Liver (tissue), 9 donors: ENCODE measurements around the gene SH3TC2. TPM values are rescaled to one million over a fixed set of nuclear protein-coding genes. Genes with fewer than 3 reads are reported as not detected.

Experiments used
- DNase-seq: peaks from one replicate; pipeline ENCODE4 v3.0.0-alpha.2; 2017; ENCODE audit warnings: low spot score
- H3K27ac ChIP-seq, 2 donors: one replicate each; pipeline ENCODE4 v1.7.0; 2013; ENCODE audit warnings: inconsistent platforms in 2 of 2, low read length in 2 of 2, control low read depth in 1 of 2, low read depth in 1 of 2, mild to moderate bottlenecking in 1 of 2
- H3K27me3 ChIP-seq, 4 donors: one replicate each; pipeline versions ENCODE4 v1.6.1 to v1.7.0; 2013; ENCODE audit warnings: low read length in 3 of 4, inconsistent platforms in 1 of 4, mild to moderate bottlenecking in 1 of 4, moderate library complexity in 1 of 4; ENCODE audit not compliant: control insufficient read depth in 4 of 4, insufficient read depth in 4 of 4
- H3K36me3 ChIP-seq, 4 donors: one replicate each; pipeline versions ENCODE4 v1.6.1 to v1.7.0; 2013; ENCODE audit warnings: low read length in 3 of 4, mild to moderate bottlenecking in 3 of 4, low read depth in 1 of 4, moderate library complexity in 1 of 4; ENCODE audit not compliant: control insufficient read depth in 4 of 4, insufficient read depth in 3 of 4
- H3K4me1 ChIP-seq, 4 donors: one replicate each; pipeline versions ENCODE4 v1.6.1 to v1.7.0; 2013; ENCODE audit warnings: low read length in 3 of 4, mild to moderate bottlenecking in 3 of 4, moderate library complexity in 1 of 4; ENCODE audit not compliant: control insufficient read depth in 4 of 4, insufficient read depth in 4 of 4
- H3K4me3 ChIP-seq, 3 donors: one replicate each; pipeline versions ENCODE4 v1.6.1 to v1.7.0; 2013; ENCODE audit warnings: low read length in 3 of 3, control low read depth in 1 of 3, low read depth in 1 of 3, mild to moderate bottlenecking in 1 of 3
- H3K9ac ChIP-seq, 2 donors: one replicate each; pipeline ENCODE4 v1.7.0; 2013; ENCODE audit warnings: low read length in 2 of 2, mild to moderate bottlenecking in 2 of 2, moderate library complexity in 2 of 2, control low read depth in 1 of 2, low read depth in 1 of 2
- H3K9me3 ChIP-seq, 4 donors: one replicate each; pipeline versions ENCODE4 v1.6.1 to v1.7.0; 2013; ENCODE audit warnings: low read length in 3 of 4; ENCODE audit not compliant: control insufficient read depth in 4 of 4
- EGR1 ChIP-seq, 2 donors: IDR thresholded peaks; 2 replicates each; pipeline ENCODE4 v1.6.1; 2016 to 2018; ENCODE audit warnings: antibody characterized with exemption in 2 of 2, low read depth in 2 of 2
- FOXA1 ChIP-seq: IDR thresholded peaks from 2 replicates; pipeline ENCODE4 v1.6.1; 2016; ENCODE audit warnings: antibody characterized with exemption
- FOXA2 ChIP-seq: IDR thresholded peaks from 2 replicates; pipeline ENCODE4 v1.6.1; 2016; ENCODE audit warnings: antibody characterized with exemption
- GABPA ChIP-seq, 2 donors: IDR thresholded peaks in 1 of 2; conservative IDR thresholded peaks in 1 of 2; 2 replicates each; pipeline ENCODE4 v1.6.1; 2016; ENCODE audit warnings: antibody characterized with exemption in 2 of 2, mild to moderate bottlenecking in 1 of 2, moderate library complexity in 1 of 2
- HNF4A ChIP-seq, 2 donors: conservative IDR thresholded peaks; 2 replicates each; pipeline ENCODE4 v1.6.1; 2016; ENCODE audit warnings: antibody characterized with exemption in 2 of 2, mild to moderate bottlenecking in 2 of 2
- HNF4G ChIP-seq: IDR thresholded peaks from 2 replicates; pipeline ENCODE4 v1.6.1; 2016; ENCODE audit warnings: antibody characterized with exemption
- JUND ChIP-seq, 2 donors: IDR thresholded peaks; 2 replicates each; pipeline ENCODE4 v1.6.1; 2016; ENCODE audit warnings: antibody characterized with exemption in 2 of 2
- NR2F2 ChIP-seq: IDR thresholded peaks from 2 replicates; pipeline ENCODE4 v1.6.1; 2016; ENCODE audit warnings: antibody characterized with exemption
- RAD21 ChIP-seq, 2 donors: IDR thresholded peaks; 2 replicates each; pipeline ENCODE4 v1.6.1; 2016; ENCODE audit warnings: antibody characterized with exemption in 2 of 2, mild to moderate bottlenecking in 2 of 2
- RXRA ChIP-seq, 2 donors: IDR thresholded peaks; 2 replicates each; pipeline ENCODE4 v1.6.1; 2017 to 2018; ENCODE audit warnings: antibody characterized with exemption in 2 of 2, mild to moderate bottlenecking in 1 of 2
- SP1 ChIP-seq: IDR thresholded peaks from 2 replicates; pipeline ENCODE4 v1.6.1; 2018; ENCODE audit warnings: antibody characterized with exemption, mild to moderate bottlenecking
- TAF1 ChIP-seq: conservative IDR thresholded peaks from 2 replicates; pipeline ENCODE4 v1.6.1; 2016; ENCODE audit warnings: antibody characterized with exemption, mild to moderate bottlenecking
- YY1 ChIP-seq: IDR thresholded peaks from 2 replicates; pipeline ENCODE4 v1.6.1; 2016; ENCODE audit warnings: antibody characterized with exemption, mild to moderate bottlenecking
- WGBS: extraction: QIAGEN DNeasy Blood & Tissue Kit; methylation state at CpG from one replicate; pipeline ENCODE4 v1.1.7; 2013; 5-methylcytosine and 5-hydroxymethylcytosine counted together
- polyA plus RNA-seq, 2 donors: library from polyadenylated mRNA; stranded (reverse) in 1 of 2; unstranded in 1 of 2; fragments of 200-250 nt in 1 of 2; fragments of >200 nt in 1 of 2; fragmentation: Nextera tagmentation in 1 of 2; extraction: Ambion mirVana in 1 of 2; gene quantifications; one replicate each; pipeline versions ENCODE4 v1.2.1 to v1.2.3, GENCODE V29; 2013 to 2015
- total RNA-seq, 2 donors: library from RNA; depleted of rRNA; stranded (reverse); fragments of >200 nt; gene quantifications; one replicate each; pipeline ENCODE4 v1.2.3, GENCODE V29; 2014
- TF ChIP-seq, protein P1 (sequence below): IDR thresholded peaks from 2 replicates; pipeline ENCODE4 v1.6.1; 2016; ENCODE audit warnings: antibody characterized with exemption
- TF ChIP-seq, protein P2 (sequence below): IDR thresholded peaks from 2 replicates; pipeline ENCODE4 v1.6.1; 2016; ENCODE audit warnings: antibody characterized with exemption
- TF ChIP-seq, protein P3 (sequence below): IDR thresholded peaks from 2 replicates; pipeline ENCODE4 v1.6.1; 2016; ENCODE audit warnings: antibody characterized with exemption
- TF ChIP-seq, protein P4 (sequence below): IDR thresholded peaks from 2 replicates; pipeline ENCODE4 v1.6.1; 2016; ENCODE audit warnings: antibody characterized with exemption, mild to moderate bottlenecking
- TF ChIP-seq, protein P5 (sequence below): fragments of 150-350 bp; IDR thresholded peaks from 2 replicates; pipeline ENCODE4 v1.5.1; 2017; ENCODE audit warnings: improper control_type of control experiment, low read depth, low read length; ENCODE audit not compliant: missing input control
- donor health status: healthy.
- donor health status: healthy.
- donor health status: healthy.
- donor health status: healthy.
- donor health status: healthy.

The SH3TC2 gene
- total and polyA plus RNA-seq, 4 donors, result 0.31 to 6.2 (median 0.57) TPM

DNA sequence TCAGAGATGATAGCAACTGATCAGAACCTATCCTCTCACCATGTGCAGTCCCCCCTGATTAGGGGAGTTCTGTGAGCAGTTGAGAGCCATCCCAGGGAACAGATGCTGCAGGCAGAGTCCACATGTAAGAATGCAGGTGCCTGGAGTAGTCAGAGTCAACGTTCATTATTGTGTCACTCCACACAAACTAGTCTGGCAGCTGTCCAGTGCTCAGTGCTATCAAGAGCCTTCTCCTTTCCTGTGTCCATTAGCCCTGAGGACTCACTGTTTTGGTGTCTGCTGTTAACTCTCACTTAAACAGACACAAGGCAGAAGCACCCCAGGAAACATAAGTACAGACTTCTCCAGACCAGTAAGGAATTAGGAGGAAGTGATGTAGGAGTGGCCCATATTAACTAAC lies 2.5 kb downstream of the SH3TC2 start:
- peak; percentile 53 for DNase-seq
- whole genome bisulfite sequencing, result 2% methylated on average over 1 of the region's 1 CpG

More for the DNA sequence above, 2.5 kb downstream of the SH3TC2 start:
- Histone ChIP-seq H3K4me1 (no peaks in the 10 kb centered on the region), H3K36me3 (no peaks in the 10 kb centered on the region), H3K4me3 (no peak overlapping the region), H3K9me3 (peaks cover 0 to 2% (median 0%) of the 10 kb centered on the region in 4 donors), H3K9ac (no peak overlapping the region), H3K27me3 (no peaks in the 10 kb centered on the region), H3K27ac (no peak overlapping the region)
- TF ChIP-seq EGR1 (IDR thresholded peaks at IDR 0.05; ENCODE audit: low read depth in 2 of 2) (no peak), RXRA (IDR thresholded peaks at IDR 0.05) (no peak), JUND (IDR thresholded peaks at IDR 0.05) (no peak), HNF4A (conservative IDR thresholded peaks at IDR 0.05) (peak in 1 of 2 donors; percentile 22), FOXA2 (no peak), HNF4G (no peak), TAF1 (no peak), SP1 (peak; percentile 13), YY1 (no peak), GABPA (IDR thresholded peaks at IDR 0.05 in 1 of 2, conservative IDR thresholded peaks at IDR 0.05 in 1 of 2) (no peak), FOXA1 (no peak), RAD21 (IDR thresholded peaks at IDR 0.05) (no peak), NR2F2 (no peak)
- TF ChIP-seq, protein P1, sequence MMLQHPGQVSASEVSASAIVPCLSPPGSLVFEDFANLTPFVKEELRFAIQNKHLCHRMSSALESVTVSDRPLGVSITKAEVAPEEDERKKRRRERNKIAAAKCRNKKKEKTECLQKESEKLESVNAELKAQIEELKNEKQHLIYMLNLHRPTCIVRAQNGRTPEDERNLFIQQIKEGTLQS, result no peak
- TF ChIP-seq, protein P2, sequence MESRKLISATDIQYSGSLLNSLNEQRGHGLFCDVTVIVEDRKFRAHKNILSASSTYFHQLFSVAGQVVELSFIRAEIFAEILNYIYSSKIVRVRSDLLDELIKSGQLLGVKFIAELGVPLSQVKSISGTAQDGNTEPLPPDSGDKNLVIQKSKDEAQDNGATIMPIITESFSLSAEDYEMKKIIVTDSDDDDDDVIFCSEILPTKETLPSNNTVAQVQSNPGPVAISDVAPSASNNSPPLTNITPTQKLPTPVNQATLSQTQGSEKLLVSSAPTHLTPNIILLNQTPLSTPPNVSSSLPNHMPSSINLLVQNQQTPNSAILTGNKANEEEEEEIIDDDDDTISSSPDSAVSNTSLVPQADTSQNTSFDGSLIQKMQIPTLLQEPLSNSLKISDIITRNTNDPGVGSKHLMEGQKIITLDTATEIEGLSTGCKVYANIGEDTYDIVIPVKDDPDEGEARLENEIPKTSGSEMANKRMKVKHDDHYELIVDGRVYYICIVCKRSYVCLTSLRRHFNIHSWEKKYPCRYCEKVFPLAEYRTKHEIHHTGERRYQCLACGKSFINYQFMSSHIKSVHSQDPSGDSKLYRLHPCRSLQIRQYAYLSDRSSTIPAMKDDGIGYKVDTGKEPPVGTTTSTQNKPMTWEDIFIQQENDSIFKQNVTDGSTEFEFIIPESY, result no peak
- TF ChIP-seq, protein P3, sequence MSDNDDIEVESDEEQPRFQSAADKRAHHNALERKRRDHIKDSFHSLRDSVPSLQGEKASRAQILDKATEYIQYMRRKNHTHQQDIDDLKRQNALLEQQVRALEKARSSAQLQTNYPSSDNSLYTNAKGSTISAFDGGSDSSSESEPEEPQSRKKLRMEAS, result no peak
- TF ChIP-seq, protein P4, sequence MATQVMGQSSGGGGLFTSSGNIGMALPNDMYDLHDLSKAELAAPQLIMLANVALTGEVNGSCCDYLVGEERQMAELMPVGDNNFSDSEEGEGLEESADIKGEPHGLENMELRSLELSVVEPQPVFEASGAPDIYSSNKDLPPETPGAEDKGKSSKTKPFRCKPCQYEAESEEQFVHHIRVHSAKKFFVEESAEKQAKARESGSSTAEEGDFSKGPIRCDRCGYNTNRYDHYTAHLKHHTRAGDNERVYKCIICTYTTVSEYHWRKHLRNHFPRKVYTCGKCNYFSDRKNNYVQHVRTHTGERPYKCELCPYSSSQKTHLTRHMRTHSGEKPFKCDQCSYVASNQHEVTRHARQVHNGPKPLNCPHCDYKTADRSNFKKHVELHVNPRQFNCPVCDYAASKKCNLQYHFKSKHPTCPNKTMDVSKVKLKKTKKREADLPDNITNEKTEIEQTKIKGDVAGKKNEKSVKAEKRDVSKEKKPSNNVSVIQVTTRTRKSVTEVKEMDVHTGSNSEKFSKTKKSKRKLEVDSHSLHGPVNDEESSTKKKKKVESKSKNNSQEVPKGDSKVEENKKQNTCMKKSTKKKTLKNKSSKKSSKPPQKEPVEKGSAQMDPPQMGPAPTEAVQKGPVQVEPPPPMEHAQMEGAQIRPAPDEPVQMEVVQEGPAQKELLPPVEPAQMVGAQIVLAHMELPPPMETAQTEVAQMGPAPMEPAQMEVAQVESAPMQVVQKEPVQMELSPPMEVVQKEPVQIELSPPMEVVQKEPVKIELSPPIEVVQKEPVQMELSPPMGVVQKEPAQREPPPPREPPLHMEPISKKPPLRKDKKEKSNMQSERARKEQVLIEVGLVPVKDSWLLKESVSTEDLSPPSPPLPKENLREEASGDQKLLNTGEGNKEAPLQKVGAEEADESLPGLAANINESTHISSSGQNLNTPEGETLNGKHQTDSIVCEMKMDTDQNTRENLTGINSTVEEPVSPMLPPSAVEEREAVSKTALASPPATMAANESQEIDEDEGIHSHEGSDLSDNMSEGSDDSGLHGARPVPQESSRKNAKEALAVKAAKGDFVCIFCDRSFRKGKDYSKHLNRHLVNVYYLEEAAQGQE, result peak; percentile 24
- TF ChIP-seq, protein P5, sequence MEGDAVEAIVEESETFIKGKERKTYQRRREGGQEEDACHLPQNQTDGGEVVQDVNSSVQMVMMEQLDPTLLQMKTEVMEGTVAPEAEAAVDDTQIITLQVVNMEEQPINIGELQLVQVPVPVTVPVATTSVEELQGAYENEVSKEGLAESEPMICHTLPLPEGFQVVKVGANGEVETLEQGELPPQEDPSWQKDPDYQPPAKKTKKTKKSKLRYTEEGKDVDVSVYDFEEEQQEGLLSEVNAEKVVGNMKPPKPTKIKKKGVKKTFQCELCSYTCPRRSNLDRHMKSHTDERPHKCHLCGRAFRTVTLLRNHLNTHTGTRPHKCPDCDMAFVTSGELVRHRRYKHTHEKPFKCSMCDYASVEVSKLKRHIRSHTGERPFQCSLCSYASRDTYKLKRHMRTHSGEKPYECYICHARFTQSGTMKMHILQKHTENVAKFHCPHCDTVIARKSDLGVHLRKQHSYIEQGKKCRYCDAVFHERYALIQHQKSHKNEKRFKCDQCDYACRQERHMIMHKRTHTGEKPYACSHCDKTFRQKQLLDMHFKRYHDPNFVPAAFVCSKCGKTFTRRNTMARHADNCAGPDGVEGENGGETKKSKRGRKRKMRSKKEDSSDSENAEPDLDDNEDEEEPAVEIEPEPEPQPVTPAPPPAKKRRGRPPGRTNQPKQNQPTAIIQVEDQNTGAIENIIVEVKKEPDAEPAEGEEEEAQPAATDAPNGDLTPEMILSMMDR, result no peak
